ENCODE measurements around the gene ERAP2.
A peak's percentile ranks its signal among the peaks of the same experiment; 100 is the strongest.
"Not testable (repeated sequence)": the region's sequence is repeated elsewhere in the genome, so short reads cannot be mapped to it uniquely, and the experiment has no call there.

ERAP2 gene

DNA sequence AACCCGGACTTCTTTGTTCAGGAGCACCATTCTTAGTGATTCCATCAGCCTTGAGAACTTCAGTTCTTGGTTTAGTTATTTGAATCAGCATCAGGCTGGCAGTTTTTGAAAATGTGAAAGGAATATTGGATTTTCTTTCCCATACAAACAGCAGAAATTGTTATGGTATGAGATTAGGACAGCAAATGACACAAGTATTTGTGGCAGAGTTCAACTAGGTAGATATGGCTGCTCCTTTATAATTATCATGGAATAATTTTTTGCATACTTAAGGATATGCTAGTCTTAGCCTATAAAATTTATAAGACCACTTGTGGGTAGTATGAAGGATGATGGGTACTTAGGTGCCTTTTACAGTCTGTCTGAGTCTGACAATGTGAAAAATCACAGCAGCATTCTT lies 25.5 kb downstream of the ERAP2 start:
- no peak for DNase-seq

DNA sequence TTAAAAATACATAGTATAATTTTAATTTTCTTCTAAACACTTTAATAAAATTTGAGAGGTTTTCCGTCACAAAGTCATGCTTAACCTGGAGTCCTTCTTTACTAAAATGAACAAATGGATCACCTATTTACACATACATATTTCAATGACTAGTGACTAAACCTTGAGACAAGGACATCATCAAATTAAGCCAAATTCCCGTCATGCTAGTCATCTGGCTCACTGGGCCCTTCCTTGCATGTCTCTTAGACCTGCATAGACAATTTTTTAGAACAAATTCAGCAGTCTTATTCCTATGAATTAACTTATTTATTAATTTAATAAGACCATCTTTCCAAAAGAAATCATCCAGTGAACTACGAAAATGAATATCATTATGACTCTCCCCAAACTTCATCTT lies 26.6 kb downstream of the ERAP2 start:
- no peak for DNase-seq

DNA sequence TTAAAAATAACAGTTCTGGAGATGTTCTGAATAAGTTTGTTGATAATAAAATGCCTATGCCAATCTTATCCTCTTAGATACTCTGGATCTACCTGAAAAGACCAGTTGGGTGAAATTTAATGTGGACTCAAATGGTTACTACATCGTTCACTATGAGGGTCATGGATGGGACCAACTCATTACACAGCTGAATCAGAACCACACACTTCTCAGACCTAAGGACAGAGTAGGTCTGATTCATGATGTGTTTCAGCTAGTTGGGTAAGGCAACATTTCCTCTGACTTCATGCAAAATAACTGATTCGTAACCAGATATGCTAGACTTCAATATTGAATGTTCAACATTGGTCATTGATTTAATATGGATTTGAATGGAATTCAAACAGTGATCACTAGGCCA lies 27.0 kb downstream of the ERAP2 start:
- no peak for DNase-seq

DNA sequence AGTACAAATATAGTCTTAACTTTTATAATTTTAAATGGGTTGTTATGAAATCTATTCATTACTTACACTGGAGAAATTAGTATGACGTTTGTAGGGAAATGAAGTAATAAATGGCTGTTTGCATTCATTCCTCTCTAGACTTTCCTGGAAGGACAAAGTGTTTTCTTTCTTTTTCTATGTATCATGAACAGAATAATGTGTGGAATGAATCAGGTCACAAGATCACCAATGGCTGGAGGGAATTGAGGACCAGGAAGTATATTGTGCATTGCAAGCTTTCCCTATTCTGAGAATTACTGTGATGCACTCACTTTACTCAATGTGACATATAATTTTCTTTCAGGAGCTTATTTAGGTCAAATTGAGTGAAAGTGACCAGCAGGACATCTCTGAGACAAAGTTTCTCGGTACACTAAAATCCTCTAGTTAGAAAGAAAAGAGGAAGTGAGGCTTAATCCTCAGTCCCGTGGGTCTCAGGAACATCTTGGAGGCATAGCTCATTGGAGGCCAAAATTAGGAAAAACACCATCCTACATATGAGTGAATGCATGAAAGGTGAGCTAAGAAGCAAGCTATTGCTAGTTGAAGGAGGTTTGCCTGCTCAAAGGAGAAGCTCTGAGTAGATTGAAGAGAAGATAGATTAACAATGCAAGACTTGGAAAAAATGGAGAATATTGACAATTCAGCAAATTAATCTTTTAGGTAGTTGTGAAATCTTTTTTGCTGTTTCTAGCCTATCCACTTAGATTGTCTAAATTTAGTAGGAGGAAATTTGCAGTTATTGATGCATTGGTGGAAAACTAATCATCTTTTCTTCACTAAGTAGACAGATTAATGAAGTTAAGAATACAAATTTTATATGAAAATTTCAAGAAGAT lies 28.0 kb downstream of the ERAP2 start:
- no peak for DNase-seq

DNA sequence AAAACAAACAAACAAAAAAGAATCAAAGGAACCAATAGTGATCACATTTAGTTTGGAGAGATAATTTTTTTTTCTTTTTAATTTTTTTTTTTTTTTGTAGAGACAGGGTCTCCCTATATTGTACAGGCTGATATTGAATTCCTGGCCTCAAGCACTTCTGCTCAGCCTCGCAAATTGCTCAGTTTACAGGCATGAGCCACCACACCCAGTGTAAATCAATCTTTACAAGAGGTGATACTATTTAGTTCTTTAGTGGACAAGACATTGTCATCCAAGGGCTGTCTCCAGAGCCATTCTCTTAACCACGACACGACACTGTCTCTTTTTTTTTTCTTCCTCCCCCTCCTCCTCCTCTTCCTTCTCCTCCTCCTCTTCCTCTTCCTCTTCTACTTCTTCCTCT lies 29.6 kb downstream of the ERAP2 start:
- no peak for DNase-seq

DNA sequence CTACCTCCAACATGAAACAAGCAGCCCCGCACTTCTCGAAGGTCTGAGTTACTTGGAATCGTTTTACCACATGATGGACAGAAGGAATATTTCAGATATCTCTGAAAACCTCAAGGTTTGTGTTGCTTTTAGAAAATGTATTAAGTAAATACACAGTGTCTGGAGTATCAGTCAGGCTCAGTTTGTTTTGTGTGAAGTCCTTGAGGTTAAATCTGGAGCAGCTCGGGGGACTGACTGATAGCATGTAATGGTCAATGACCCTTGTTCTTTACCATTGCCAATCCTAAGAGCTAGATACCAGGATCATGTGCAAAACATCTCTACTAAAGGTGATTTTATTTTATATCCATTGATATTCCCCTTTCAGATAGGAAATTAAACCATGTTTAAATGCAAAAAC lies 32.7 kb downstream of the ERAP2 start:
- no peak for DNase-seq

DNA sequence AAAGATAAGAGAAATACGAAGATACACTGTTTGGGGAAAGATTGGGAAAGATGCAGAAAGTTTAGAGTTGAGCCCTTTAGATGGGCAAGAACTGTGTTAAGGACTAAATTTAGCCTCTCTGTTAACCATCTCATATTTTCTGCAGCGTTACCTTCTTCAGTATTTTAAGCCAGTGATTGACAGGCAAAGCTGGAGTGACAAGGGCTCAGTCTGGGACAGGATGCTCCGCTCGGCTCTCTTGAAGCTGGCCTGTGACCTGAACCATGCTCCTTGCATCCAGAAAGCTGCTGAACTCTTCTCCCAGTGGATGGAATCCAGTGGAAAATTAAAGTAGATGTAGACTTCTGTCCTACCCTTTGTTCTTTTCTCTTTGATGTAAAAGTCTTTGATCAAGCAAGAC lies 33.1 kb downstream of the ERAP2 start:
- DNase-seq = no peak

DNA sequence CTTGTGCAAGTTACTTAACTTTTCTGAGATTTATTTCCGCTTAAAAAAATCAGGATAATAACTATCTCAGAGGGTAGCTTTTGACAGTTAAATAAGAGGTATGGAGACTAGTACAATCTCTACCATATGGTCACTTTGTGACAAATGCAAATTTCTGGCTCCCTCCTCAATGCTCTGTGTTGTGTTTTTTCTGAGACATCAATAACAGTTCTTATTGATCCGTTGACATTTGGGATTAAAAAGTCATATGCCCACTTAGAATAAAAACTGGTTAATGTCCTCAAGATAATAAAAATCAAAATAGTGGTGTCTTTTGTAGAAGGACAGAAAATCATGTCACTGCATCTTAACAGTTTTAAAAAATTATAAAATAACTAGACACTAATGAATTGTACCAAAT lies 34.8 kb downstream of the ERAP2 start:
- DNase-seq = no peak

DNA sequence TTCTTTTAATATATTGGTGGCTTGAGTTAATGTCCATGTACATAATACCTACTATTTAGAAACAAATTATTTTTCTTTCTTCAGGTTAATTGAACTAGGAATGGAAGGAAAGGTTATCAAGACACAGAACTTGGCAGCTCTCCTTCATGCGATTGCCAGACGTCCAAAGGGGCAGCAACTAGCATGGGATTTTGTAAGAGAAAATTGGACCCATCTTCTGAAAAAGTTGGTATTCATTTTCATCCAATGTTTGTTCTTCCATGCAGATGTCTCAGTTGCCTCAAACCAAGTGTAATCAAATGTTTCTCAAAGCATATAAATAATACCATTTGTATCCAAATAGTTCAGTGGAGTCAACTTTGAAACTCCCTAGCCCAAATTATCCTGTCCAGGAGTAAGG lies 36.9 kb downstream of the ERAP2 start:
- no peak for DNase-seq

DNA sequence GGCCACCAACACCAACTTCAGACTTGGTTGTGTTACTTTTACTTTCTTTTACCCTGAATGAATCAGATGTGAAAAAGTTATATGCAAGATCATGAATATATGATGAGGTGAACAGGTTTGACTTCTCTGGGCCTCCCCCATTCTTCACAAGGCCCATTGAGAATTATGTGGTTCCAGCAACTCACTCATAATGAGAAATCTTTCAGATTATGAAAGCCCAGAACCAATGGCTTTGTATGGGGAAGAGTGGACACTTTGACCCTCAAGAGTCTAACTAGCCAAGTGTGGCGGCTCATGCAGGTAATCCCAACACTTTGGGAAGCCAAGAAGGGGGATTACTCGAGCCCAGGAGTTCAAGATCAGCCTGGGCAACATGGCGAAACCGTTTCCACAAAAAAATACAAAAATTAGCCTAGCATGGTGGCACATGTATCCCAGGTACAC lies 43.5 kb downstream of the ERAP2 start:
- DNase-seq = peak; percentile 33

DNA sequence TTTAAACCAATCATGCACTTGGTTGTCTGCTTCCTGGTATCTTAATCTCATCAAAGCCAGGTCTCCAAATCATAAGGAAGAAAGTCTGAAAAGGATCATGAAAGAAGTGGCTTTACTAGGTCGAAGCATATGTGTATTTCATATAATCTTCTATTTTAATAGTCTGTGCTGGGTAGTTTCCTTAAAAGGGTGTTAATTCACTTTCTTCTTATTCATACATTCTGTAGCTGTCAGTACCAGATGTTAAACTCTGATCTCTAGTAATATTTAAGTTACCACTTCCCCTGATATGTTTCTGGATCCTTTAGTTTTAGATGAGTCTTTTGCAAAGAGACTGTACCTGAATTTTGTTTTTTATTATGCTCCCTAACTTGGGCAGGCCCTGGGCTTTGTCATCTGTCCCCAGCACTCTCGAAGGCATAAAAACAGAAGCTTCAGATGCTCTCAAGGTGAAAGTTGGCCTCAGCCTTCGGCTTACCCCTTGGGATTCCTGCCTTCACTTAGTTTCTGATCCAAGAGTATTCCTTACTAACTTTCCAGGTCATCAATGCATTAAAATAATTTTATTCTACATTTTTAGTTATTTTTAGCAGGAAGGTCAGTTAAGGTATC lies 44.5 kb downstream of the ERAP2 start:
- DNase-seq = no peak

DNA sequence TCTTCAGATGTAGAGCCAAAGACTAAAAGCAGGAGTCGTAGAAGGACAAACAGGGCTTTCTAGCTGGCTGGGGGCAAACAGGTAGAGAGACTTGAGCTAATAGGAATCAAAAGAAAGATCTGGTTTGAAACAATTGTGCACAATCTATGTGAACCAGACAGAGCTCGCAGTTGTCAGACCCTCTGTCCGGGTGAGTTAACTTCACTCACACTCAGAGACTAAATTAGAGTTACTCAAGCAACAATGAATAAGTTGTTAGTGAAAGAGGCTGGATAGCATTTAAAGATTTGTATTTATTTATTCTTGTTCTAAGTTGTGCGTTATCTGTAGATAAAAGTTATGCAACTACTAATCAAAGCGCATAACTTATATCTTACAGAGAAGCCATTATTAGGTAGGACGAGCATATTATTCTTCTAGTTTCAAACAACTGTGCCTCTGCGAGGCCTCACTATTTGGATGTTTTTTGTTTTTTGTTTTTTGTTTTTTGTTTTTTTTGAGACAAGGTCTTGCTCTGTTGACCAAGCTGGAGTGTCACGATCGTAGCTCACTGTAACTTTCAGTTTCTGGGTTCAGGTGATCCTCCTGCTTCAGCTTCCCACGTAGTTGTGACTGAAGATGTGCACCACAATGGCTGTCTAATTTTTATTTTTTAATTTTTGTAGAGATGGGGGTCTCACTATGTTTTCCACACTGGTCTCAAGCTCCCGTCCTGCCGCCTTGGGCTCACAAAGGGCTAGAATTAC lies 46.4 kb downstream of the ERAP2 start:
- DNase-seq = no peak

DNA sequence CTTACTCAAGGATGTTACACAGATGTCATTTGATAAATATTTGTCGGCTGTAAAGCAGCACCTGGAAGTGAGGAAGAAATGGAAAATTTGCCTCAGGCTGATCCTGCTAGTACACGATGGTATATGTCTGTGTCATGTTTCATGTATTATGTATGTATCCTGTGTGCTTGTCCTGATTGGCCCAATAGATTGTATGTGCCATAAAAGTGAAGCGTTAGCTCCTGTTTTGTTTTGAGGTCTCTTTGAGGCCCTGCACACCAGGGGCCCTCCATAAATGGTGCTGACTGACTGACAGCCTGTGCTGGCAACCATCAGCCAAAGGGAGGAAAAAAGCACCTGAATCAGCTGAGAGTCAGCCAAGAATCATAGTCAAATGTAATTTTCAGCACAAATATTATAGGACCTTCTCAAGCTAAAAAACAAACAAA lies 47.7 kb downstream of the ERAP2 start:
- no peak for DNase-seq

DNA sequence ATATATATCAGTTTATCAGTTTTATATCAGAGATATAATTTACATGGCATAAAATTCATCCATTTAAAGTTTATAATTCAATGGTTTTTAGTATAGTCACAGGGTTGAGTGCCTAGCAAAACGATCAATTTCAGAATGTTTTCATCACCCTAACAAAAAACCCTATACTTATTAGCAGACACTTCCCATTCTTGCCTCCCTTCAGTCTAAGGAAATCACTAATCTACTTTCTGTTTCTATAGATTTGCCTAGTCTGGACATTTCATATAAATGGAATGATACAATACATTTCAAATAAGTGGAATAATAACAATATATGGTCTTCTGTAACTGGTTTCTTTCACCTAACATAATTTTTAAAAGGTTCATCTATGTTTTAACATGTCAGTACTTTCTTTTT lies 50.0 kb downstream of the ERAP2 start:
- DNase-seq = no peak

DNA sequence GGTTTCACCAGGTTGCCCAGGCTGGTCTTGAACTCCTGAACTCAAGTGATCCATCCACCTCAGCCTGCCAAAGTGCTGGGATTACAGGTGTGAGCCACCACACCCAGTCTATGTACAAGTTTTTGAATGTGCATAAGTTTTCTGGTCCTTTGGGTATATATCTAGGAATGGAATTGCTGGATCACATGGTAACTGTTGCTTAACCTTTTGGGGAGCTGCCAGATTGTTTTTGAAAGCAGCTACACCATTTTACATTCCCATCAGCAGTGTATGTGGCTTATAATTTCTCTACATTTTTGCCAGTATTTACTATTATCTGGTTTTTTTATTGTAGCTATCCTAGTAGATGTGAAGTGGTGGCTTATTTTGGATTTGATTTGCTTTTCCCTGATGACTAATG lies 50.7 kb downstream of the ERAP2 start:
- DNase-seq = no peak

DNA sequence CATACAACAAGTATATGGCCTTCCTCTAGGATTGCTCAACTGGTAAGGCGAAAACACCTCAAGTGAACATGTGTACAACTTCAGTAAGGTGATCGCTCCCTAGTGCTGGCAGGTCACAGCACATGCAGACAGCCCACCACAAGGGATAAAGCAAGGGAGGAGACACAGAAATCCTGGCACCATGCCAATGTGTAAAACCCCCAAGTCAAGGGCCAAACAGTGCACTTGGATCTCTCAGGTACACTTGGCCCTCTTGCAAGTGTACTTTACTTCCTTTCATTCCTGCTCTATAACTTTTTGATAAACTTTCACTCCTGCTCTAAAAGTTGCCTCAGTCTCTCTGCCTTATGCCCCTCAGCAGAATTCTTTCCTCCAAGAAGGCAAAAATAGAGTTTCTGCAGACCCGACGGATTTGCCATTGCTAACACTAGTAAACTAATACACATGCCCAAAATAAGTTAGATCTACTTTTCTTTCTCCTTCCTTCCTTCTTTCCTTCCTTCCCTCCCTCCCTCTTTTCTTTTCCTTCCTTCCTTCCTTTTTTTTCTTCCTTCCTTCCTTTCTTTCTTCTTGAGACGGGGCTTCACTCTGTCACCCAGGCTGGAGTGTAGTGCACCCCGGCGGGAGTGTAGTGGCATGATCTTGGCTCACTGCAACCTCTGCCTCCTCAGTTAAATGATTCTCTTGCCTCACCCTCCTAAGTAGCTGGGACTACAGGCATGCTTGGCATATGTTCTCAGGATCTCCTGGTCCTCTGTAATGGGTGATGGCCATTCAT lies 52.8 kb downstream of the ERAP2 start:
- no peak for DNase-seq

DNA sequence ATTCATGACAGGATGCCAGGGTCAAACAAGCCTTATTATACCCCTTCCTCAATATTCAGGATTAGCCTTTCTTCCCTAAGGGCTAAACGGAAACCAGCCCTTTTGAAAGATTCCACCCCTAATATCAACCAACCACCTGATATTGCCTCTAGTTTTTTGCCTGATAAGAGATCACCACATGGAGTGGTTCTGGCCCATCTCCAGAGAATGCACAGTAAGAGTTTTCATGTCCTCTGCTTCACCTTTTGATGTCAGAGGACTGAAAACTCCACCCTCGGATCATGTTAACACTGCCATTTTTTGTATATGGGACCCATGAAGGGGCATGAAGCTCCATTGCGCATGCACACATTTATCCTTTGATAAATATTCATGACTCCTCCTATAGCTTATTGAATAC lies 53.8 kb downstream of the ERAP2 start:
- no peak for DNase-seq

DNA sequence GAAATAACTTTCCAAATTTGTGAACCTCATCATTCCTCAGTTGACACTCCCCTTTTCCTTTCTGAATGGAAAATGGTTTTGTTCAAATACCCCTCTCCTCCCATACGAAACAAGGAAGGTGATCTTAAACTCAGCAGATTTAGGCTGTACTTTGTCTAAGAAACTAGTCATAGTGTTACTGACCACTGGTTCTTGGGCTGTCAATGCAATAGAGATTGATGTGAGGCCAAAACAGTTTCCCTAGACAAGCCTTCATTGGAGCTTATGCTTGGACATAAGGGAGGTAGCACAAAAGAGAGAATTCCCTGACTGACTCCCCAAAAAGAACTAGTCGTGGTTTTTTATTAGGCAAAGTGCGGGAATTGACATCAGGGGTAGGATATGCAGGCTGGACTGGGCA lies 54.3 kb downstream of the ERAP2 start:
- no peak for DNase-seq

DNA sequence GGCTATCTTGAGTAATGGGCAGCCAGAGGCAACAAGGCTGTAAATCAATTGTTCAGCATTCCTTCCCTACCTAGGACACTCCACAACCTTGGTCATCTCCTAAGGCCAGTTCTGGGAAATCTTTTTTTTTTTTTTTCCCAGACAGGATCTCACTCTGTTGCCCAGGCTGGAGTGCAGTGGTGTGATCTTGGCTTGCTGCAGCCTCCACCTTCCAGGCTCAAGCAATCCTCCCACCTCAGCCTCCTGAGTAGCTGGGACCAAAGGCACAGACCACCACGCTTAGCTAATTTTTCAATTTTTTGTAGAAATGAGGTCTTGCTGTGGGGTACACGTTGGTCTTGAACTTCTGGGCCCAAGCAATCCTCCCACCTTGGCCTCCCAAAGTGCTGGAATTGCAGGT lies 54.7 kb downstream of the ERAP2 start:
- DNase-seq = not testable (repeated sequence)

DNA sequence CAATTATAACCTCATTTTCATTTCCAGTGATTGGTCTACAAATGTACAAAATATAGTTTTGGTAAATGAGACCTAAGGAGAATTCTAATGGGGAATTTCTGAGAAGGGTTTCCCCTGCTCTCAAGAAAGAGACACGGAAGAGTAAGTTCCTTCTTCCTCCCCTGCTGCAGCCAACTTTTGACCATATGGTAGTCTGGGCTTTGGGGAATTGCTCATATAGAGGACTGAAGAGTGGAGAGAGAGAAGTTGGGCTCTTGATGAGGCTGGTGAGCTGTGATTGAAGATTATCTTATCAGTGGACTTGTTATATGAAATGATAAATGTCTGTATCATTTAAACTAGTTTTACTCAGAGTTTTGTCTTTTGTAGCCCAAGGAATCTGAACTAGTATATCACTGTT lies 55.3 kb downstream of the ERAP2 start:
- no peak for DNase-seq

DNA sequence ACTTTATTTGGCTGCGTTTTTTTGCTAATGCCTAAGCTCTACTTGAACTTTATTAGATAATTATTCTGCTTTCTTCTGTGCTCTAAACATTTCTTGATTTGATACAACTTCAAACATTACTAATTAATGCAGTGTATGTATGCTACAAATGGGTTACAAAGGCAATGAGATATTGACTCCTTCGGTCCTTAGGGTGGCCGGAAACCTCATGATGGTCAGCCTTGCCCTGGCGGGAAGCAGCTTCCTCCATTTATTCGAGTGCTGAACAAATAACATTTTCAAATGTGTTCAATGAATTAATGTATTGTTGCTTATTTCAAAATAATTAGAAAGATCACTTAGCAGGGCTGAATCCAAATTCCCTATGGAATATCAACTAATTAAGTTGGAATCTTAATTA lies 55.7 kb downstream of the ERAP2 start:
- no peak for DNase-seq

DNA sequence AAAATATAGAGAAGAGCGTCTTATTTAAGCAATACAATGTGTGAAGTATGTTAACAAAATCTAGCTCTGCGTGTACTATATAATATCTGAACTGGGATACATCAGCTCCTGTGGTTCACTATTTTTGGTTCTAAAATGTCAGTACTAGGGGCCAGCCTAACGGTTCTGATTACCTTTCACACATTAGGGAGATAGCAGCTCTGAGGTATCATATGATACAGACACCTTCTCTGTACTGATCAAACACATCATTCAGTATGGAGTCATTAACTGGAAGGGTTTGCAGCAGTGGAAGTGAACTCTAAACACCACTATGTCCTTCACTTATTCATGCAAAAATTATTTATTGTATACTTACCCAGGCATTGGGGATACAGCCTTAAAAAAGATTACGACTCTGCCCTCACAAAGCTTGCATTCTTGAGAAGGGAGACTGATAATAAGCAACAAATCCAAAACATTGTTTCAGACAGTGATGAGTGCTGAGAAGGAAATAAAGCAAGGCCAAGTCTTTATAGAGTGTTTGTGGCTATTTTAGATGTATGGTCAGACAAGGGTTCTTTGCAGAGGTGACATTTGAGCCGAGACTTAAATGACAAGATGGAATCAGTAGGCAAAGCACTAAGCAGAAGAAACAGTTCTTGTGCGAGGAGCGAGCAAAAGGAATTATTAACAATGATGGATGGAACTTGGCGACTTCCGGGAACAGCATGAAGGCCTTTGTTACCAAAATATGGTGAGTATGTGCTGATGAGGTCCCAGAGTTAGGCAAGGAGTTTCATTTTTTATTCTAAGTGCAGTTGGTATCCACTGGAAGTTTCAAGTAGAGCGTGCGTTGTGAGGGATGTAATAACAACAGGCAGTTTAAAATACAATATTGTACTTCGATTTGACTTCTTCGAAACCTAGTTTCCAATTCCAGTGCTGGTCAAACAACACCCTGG lies 57.7 kb downstream of the ERAP2 start:
- no peak for DNase-seq

Measured in activated CD4-positive, alpha-beta T cell treated with anti-CD3 and anti-CD28 coated beads for 48 hours (primary cell).